ENCODE results near the gene CDH13. TPM values are rescaled to one million over a fixed set of nuclear protein-coding genes. Genes with fewer than 3 reads are reported as not detected.

The CDH13 gene
- total and polyA plus RNA-seq, 10 of the 15 experiments (the other 5 are each of a cell fraction or from before 2014, with no cell fraction given): under 0.01 to 0.05 TPM; not detected in 8

DNA sequence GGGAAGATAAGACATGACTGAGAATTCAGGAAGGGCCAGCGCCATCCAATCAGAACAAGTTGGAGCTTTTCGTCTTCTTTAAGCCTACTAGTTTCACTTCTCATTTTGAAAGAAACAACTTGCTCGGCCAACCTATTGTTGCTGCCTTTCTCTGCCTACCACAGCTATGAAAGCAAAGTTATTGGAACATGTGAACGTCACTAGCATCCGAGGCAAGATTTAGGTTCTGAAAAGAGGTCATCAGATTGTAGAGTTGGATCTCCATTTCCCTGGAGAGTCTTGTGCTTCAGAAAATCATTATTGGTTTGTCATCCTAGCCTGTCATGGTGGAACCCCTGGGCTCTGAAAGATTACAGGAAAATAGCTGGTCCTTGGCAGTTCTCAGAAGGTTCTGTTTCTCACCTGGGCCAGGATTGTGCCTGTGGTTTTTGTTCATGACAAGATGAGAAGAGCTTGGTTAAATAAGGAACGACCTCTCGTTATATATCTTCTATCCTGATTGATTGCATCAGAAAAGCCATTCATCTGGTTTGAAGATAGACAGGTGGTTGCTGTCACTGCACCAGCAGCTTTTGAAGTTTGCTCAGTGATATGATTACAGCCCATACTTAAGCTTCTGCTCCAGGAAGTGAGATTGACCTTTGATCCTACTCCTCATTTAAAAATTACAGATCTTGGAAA, 25.3 kb downstream of the CDH13 start (continued):
- TF ChIP-seq, protein P1, sequence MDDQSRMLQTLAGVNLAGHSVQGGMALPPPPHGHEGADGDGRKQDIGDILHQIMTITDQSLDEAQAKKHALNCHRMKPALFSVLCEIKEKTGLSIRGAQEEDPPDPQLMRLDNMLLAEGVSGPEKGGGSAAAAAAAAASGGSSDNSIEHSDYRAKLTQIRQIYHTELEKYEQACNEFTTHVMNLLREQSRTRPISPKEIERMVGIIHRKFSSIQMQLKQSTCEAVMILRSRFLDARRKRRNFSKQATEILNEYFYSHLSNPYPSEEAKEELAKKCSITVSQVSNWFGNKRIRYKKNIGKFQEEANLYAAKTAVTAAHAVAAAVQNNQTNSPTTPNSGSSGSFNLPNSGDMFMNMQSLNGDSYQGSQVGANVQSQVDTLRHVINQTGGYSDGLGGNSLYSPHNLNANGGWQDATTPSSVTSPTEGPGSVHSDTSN (IDR thresholded peaks at IDR 0.05; ENCODE audit: insufficient replicate concordance, low read depth, low read length): peak; percentile 63
- TF ChIP-seq CREM (IDR thresholded peaks at IDR 0.05; ENCODE audit: low read depth) (peak; percentile 34; the same call in 1 of the 2 replicates), RELA (IDR thresholded peaks at IDR 0.05; ENCODE audit: borderline replicate concordance, partially characterized antibody) (no peak), BRCA1 (IDR thresholded peaks at IDR 0.05; ENCODE audit: low read depth, low read length) (no peak), ZNF217 (IDR thresholded peaks at IDR 0.05) (no peak), NR2C1 (IDR thresholded peaks at IDR 0.05) (no peak), RAD21 (IDR thresholded peaks at IDR 0.05; ENCODE audit: insufficient read depth, low read depth, low read length) (no peak), STAT1 (conservative IDR thresholded peaks at IDR 0.05) (no peak), SREBF2 (IDR thresholded peaks at IDR 0.05; ENCODE audit: low read length) (no peak), POLR2AphosphoS2 (IDR thresholded peaks at IDR 0.05; ENCODE audit: low read depth, low read length) (no peak), NRF1 (conservative IDR thresholded peaks at IDR 0.05; ENCODE audit: low read depth, low read length) (no peak), HDAC6 (IDR thresholded peaks at IDR 0.05; ENCODE audit: unreplicated experiment) (no peak), STAT3 (IDR thresholded peaks at IDR 0.05; ENCODE audit: low read depth, low read length) (no peak), FOS (IDR thresholded peaks at IDR 0.05; ENCODE audit: borderline replicate concordance, extremely low read depth, insufficient read length) (no peak), CHD1 (IDR thresholded peaks at IDR 0.05; ENCODE audit: low read depth, low read length) (no peak)
- TF ChIP-seq, protein P2, sequence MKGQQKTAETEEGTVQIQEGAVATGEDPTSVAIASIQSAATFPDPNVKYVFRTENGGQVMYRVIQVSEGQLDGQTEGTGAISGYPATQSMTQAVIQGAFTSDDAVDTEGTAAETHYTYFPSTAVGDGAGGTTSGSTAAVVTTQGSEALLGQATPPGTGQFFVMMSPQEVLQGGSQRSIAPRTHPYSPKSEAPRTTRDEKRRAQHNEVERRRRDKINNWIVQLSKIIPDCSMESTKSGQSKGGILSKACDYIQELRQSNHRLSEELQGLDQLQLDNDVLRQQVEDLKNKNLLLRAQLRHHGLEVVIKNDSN (IDR thresholded peaks at IDR 0.05; ENCODE audit: borderline replicate concordance, extremely low read length, insufficient read depth, low read depth, low read length): no peak
- TF ChIP-seq, protein P3, sequence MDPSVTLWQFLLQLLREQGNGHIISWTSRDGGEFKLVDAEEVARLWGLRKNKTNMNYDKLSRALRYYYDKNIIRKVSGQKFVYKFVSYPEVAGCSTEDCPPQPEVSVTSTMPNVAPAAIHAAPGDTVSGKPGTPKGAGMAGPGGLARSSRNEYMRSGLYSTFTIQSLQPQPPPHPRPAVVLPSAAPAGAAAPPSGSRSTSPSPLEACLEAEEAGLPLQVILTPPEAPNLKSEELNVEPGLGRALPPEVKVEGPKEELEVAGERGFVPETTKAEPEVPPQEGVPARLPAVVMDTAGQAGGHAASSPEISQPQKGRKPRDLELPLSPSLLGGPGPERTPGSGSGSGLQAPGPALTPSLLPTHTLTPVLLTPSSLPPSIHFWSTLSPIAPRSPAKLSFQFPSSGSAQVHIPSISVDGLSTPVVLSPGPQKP (IDR thresholded peaks at IDR 0.05; ENCODE audit: low read depth, low read length): no peak
- TF ChIP-seq, protein P4, sequence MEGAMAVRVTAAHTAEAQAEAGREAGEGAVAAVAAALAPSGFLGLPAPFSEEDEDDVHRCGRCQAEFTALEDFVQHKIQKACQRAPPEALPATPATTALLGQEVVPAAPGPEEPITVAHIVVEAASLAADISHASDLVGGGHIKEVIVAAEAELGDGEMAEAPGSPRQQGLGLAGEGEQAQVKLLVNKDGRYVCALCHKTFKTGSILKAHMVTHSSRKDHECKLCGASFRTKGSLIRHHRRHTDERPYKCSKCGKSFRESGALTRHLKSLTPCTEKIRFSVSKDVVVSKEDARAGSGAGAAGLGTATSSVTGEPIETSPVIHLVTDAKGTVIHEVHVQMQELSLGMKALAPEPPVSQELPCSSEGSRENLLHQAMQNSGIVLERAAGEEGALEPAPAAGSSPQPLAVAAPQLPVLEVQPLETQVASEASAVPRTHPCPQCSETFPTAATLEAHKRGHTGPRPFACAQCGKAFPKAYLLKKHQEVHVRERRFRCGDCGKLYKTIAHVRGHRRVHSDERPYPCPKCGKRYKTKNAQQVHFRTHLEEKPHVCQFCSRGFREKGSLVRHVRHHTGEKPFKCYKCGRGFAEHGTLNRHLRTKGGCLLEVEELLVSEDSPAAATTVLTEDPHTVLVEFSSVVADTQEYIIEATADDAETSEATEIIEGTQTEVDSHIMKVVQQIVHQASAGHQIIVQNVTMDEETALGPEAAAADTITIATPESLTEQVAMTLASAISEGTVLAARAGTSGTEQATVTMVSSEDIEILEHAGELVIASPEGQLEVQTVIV (IDR thresholded peaks at IDR 0.05; ENCODE audit: borderline replicate concordance, partially characterized antibody): no peak
- TF ChIP-seq, protein P5, sequence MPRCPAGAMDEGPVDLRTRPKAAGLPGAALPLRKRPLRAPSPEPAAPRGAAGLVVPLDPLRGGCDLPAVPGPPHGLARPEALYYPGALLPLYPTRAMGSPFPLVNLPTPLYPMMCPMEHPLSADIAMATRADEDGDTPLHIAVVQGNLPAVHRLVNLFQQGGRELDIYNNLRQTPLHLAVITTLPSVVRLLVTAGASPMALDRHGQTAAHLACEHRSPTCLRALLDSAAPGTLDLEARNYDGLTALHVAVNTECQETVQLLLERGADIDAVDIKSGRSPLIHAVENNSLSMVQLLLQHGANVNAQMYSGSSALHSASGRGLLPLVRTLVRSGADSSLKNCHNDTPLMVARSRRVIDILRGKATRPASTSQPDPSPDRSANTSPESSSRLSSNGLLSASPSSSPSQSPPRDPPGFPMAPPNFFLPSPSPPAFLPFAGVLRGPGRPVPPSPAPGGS (IDR thresholded peaks at IDR 0.05; ENCODE audit: borderline replicate concordance, insufficient read depth, low read depth, low read length, poor library complexity, severe bottlenecking): no peak
- TF ChIP-seq, protein P6, sequence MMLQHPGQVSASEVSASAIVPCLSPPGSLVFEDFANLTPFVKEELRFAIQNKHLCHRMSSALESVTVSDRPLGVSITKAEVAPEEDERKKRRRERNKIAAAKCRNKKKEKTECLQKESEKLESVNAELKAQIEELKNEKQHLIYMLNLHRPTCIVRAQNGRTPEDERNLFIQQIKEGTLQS (IDR thresholded peaks at IDR 0.05; ENCODE audit: borderline replicate concordance, extremely low read depth, low read depth, low read length): no peak
- TF ChIP-seq, protein P7, sequence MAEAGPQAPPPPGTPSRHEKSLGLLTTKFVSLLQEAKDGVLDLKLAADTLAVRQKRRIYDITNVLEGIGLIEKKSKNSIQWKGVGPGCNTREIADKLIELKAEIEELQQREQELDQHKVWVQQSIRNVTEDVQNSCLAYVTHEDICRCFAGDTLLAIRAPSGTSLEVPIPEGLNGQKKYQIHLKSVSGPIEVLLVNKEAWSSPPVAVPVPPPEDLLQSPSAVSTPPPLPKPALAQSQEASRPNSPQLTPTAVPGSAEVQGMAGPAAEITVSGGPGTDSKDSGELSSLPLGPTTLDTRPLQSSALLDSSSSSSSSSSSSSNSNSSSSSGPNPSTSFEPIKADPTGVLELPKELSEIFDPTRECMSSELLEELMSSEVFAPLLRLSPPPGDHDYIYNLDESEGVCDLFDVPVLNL (IDR thresholded peaks at IDR 0.05; ENCODE audit: low read depth, low read length): no peak
